DMS153 (cell line): Measurements from ENCODE around the gene AP5B1.
A peak's percentile ranks its signal among the peaks of the same experiment; 100 is the strongest.

Experiments
- DNase-seq: peaks from one replicate; lab custom pipeline; 2025; lab: John Stamatoyannopoulos, UW

Gene AP5B1

GRCh38 chr11:65780770-65781151 is at the start of gene AP5B1:
Gene AP5B1, minus strand, starts transcription at chr11:65780976. Its CDS starts 385 bp downstream, at chr11:65780591.
- DNase-seq = no peak

DNA sequence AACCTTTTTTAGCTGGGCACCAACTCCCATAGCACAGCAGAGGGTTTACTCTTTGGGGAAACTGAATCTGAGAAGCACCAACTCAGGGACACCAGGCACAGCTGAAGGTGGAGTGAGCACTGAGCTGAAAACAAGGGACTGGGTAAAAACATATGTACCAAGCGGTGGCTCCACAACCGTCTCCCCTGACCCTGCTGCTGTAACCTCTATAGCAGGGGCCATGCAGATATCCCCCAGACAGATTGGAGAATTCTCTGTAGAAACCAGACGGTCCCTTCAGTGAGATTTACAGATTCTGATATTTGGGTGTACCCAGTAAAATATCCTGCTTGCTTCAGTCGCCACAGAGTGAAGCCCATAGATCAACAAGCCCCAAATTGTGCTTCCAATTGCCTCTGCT is 48.7 kb upstream of the AP5B1 start:
- no peak for DNase-seq

DNA sequence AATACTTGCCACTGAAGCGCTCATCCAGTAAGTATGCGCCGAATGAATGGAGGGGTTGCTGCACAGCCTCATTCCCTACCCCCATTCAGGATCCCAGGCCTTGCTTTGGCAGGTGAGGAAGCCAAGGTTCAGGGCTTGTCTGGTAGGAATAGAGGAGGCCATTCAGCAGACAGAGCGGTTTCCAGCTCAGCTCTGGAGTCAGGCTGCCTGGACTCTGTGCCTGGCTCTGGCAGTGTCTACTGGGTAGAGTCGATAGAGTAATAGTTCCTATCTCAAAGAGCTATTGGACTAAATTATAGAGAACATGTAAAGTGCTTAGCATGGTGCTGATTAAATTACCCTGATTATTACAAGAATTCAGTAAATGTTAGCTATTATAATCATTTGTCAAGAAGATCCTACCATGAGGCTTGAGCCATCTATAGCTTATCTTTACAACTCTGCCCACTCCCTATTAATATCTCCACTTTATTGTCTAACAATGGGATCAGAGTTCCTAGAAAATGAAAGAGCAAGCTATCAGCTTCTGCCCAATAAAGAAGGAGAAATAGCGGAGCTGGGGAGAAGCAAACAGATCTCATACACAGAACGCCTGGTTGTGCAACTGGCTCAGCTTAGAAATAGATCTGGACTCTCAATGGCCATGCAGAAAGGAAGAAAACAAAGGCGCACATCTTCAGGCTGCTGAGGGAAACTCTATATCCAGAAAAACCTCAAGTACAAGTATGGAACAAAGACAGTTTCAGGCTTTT is 46.4 kb upstream of the AP5B1 start:
- DNase-seq = no peak

- no peak for DNase-seq
These were observed 42.2 kb upstream of the AP5B1 start for GRCh38 chr11:65822776-65823528.

GRCh38 chr11:65821107-65821506 is 40.3 kb upstream of the AP5B1 start:
- DNase-seq = no peak

DNA sequence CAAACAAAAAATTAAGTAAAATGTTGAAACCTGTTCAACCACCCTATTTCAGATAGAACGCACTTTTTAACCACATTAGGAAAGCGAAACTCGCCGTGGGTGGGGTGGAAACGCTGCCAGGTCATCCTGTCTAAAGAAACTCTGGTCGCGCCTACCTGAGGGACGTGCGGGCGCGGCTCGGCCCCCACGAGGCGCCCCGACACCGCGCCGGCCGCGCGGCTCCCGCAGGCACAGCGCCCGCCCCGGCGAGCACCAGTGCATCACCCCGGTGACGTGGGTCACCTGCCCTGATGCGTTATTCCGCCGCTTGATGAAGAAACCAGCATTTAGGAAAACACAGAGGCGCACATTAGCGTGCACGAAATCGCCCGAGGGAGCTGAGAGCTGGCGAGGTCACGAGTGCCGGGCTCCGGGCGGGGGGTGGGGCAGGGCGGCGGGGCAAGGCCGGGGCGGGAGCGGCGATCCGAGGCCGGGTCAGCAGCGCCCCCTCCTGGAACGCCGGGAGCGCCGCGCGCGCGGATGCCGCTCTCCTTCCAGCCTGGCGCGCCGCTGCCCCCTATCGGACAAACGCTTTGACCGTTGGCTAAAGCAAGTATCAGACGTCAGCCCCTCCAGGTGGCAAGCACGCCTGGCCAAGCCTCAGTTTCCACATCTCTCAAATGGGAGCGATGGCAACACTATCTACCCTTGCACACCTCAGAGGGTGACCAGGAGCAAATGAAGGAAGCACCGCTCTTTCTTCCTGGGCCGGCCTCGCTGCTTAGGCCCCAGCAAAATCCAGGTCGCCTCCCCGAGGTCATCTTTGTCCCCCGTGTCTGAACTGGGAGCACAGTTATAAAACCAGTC is 37.3 kb upstream of the AP5B1 start:
- DNase-seq = peak; percentile 62

- DNase-seq = no peak
These were observed 36.6 kb upstream of the AP5B1 start for GRCh38 chr11:65817312-65817834.

GRCh38 chr11:65816696-65817095 is 35.9 kb upstream of the AP5B1 start:
- DNase-seq = no peak

DNA sequence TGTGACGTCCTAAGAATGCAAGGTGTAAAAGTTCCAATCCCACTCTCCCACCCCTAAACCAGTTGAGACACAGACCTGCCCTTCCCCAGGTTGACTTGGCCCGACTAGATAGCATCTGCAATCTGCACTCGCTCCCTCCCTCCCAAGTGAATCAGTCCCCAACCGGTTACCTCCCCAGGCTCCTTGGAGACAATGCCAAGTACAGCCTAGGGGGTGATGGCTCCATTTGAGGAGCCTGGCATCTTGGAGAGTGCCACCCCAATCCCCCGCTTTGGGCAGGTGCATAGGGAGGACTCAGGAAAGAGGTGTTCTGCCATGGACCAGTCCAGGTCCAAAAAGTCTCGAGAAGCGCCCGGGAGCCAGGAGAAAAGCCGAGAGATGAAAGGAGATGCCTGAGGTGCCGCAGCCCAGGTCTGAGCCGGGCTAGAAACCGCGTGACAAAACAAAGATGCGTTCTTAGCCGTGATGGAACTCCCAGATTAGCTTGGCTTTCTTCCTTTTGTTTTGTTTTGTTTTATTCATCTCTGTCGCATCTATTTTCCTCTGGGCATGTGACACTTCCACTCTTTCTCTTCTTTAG is 34.3 kb upstream of the AP5B1 start:
- no peak for DNase-seq

- no peak for DNase-seq
These were observed 33.6 kb upstream of the AP5B1 start for GRCh38 chr11:65814131-65814985.

DNA sequence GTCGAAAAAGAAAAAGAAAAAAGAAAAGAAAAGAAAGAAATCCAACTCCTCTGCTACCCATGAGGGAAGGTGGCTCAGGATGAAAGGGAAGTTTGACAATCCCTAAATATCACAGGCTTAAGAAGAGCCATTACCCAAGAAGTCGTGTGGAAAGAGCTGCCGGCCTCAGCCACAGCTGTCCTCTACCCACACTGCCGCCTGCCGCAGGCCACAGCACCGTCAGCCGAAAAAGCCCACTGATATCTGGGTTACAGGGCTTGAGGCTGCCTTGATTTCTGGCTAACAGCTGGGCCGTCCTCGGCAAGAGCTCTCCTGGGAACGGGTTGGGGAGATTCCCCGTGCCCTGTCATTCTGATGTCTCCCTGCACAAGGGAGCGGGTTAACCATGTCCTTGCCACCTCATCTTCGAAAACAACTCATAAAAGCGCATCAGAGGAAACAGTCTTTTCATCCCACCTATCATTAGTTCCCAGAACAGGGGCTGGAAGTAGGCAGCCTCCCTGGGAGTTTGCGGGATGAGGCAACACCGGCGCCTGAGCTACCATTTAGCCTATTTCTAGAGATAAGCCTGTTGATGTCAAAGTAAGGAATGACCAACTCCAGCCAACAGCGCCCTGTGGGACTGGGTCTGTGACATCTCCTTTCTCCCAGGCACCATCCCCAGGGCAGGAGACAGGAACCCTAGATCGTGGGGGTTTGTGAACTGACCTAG is 31.1 kb upstream of the AP5B1 start:
- no peak for DNase-seq

DNA sequence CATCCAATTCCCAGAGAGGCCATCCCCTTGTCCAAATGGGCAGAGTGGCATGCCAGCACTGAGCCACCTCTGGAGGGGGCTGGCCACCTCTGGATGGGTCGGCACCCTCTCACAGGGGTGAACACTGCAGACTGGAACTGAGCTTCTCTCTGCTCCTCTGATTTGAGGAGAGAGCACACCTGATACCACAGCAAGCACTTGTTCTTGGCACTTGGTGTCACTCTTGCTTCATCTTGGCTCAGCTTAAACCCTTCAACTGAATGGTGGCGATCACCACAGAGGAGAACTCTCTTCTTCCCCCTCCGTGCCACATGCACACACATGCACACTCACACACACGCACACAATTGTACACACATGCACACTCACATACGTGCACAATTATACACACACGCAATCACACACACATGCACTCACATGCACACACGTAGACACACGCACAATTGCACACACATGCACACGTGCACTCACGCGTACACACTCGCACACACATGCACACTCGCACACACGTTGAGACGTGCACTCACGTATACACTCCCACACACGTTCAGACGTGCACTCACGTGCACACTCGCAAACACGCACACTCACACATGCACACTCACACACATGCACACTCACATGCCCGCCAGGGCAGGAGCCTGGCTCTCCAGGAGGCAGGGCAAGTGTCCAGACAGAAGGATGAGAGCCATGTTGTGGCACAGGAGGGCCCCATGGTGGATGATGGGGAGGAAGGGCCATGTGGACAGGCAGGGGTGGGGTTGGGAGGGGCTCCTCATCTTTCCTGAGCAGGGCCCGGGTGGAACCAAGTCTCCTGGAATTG is 29.5 kb upstream of the AP5B1 start:
- DNase-seq = no peak

DNA sequence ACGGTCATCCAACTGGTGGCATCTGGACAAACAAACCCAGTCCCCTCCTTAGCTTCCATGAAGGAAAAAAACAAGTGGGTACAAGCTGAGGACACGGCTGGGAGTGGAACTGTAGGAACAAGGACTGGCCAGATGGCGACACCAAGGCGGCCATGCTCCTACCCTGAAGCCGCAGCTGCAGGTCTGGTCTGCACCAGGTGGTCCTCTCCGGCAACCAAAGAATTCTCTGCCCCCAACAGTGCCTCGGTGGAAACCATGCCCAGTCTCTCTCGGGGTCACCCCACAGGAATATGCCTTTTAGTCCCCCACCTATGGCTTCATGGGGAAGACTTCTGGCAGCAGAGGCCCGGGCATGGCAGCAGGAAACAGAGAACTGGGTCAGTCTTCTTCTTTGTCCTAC is 28.7 kb upstream of the AP5B1 start:
- DNase-seq = no peak

DNA sequence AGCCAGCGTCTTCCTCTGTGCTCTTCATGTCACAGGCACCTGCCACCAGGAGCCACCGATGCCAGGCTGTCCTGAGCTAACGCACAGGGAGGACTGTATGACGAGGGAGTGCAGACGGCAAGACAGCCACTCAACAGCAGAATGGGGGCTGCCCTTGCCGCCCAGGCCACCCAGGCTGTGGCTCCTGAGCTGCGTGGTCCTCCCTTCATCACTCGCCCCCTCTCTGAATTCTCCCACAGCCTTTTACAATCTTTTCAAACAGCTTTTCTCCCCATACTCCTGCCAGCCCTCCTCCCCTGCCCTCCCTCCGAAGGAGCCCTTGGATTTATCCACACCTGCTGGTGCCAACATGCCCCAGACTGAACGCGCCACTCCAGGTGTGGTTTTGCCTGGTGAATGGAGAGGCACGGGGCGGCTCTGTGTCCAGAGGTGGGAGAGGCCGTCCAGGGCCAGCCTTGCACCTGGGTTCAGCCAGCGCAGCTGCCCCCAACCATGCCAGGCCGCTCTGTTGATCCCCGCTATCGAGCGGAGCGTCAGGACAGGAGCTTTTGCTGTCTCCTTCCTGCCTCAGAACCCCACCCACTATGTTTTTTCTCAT is 28.1 kb upstream of the AP5B1 start:
- no peak for DNase-seq

- no peak for DNase-seq
These were observed 26.2 kb upstream of the AP5B1 start for GRCh38 chr11:65806979-65807378.

GRCh38 chr11:65803797-65804492 is 23.2 kb upstream of the AP5B1 start:
- DNase-seq = no peak

DNA sequence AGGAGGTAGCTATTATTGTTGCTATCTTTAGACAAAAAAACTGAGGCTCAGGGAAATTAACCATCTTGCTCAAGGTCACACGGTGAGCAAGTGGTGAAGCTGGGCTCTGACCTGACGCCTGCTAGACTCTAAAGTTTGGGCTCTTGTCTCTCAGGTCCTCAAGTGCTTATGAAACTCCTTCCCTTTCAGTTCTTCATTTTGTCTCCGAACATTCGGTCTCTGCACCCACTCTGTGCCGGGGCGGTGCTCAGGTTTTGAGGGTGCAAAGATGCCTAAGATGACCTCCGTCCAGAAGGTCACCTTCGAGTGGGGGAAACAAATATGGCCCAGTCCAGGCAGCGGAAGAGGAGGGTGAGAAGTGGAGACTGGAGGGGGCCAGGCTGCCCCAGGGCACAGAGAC is 22.1 kb upstream of the AP5B1 start:
- no peak for DNase-seq

DNA sequence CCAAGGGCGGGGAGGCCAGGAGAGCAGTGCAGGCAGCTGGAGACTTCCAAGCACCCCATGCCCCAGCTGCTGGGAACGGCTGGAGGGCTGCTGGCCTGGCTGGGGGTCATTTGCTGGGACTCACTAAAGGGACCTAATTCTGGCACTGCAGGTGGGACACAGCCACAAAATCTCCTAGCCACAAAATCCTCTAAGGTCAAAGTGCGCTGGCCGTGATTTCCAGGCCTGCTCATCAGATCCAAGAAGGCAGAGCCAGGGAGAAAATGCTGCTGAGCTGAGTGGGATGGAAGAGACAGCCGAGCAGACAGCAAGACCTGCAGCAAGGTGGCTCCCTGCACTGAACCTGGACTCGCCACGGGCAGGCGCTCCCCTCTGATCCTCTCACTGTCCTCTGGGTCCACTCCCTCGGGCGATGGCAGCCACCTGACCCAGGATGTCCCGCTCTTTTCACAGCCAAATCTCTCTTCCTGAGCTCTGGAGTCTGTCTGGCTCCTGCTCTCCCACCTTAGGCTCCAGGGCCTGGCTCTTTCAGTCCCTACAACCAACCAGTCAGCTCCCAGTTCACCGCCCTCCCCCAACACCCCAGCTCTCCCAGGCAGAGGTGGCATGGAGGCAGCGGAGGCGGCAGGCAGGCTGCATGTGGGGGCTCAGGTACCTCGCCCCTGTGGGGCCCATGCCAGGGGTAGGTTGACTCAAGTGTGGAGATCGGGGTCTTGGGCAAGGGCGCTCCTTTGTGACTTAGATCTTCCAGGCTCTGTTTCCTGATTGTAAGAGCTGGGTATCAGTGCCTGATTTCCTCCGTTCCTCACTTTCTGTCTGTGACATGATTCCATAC is 20.6 kb upstream of the AP5B1 start:
- no peak for DNase-seq
